ENCODE results near the gene SH3BP1.

DNA sequence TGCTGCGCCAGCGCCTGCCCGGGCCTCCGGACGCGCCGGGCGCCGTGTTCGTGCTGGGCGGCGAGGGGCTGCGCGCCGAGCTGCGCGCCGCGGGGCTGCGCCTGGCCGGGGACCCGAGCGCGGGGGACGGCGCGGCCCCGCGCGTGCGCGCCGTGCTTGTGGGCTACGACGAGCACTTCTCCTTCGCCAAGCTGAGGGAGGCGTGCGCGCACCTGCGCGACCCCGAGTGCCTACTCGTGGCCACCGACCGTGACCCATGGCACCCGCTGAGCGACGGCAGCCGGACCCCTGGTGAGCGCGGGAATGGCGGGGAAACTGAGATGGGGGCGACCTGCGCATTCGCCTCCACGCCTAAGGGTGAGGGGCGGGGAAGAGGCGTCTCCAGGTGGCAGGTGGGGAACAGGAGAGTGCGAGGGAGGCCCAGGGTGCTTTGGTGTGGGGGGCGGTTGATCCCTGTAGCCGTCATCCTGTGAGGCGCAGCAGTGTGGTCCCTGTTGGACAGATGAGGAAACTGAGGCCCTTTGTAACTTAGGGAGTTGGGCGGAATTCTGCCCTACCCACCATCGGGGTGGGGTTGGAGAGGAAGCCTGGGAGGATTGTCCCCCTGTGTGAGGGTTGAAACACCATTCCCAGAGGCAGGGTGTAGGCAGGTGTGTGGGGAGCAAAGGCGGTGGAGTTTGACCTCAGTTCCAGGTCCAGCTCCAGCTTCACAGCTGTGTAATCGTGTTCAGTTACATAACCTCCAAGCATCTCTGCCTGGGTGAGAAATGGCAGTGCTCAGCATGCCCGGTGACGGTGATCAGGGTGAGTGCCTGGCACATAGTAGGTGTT, 19.8 kb downstream of the SH3BP1 start:
- TF ChIP-seq, protein P1, sequence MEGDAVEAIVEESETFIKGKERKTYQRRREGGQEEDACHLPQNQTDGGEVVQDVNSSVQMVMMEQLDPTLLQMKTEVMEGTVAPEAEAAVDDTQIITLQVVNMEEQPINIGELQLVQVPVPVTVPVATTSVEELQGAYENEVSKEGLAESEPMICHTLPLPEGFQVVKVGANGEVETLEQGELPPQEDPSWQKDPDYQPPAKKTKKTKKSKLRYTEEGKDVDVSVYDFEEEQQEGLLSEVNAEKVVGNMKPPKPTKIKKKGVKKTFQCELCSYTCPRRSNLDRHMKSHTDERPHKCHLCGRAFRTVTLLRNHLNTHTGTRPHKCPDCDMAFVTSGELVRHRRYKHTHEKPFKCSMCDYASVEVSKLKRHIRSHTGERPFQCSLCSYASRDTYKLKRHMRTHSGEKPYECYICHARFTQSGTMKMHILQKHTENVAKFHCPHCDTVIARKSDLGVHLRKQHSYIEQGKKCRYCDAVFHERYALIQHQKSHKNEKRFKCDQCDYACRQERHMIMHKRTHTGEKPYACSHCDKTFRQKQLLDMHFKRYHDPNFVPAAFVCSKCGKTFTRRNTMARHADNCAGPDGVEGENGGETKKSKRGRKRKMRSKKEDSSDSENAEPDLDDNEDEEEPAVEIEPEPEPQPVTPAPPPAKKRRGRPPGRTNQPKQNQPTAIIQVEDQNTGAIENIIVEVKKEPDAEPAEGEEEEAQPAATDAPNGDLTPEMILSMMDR (IDR thresholded peaks at IDR 0.05), result no peak
- TF ChIP-seq POLR2A (IDR thresholded peaks at IDR 0.05) (no peak), POLR2AphosphoS5 (IDR thresholded peaks at IDR 0.05; ENCODE audit: insufficient read depth in 1 of 2, low read depth in 1 of 2) (no peak)
